IMR-90 (cell line): ENCODE results near the gene CHPT1. TPM values are rescaled to one million over a fixed set of nuclear protein-coding genes. Genes with fewer than 3 reads are reported as not detected.

Experiments
- ATAC-seq: fragments of 200-7000 bp; cut with Tn5 transposase; 2 replicates; pipeline ENCODE4 v1.9.1; 2020; ENCODE audit warnings: low read depth, mild to moderate bottlenecking, moderate library complexity
- BruUV-seq: library from RNA; stranded (reverse); fragments of 400-500 nt; replicated peaks from 2 replicates; lab custom pipeline; 2021; lab: Mats Ljungman, UMichigan
- CTCF ChIA-PET: fragments of 300-600 bp; formaldehyde crosslinking; extraction: SDS; loops from one replicate; lab custom pipeline; 2021; ENCODE audit warnings: antibody characterized with exemption; lab: Yijun Ruan, JAX
- POLR2A ChIA-PET: fragments of 300-600 bp; sonication (Branson Sonifier 250); formaldehyde crosslinking; loops from one replicate; lab custom pipeline; 2022; ENCODE audit warnings: antibody characterized with exemption; ENCODE audit not compliant: unreplicated experiment; lab: Charles Lee
- DNase-seq: peaks from one replicate; pipeline ENCODE4 v3.0.0; 2013
- H2AFZ ChIP-seq: replicated peaks from 2 replicates; pipeline ENCODE3; 2013; ENCODE audit warnings: low read length, mild to moderate bottlenecking; ENCODE audit not compliant: poor library complexity
- H2AK5ac ChIP-seq: 2 replicates; pipeline ENCODE4 v1.6.1; 2013; ENCODE audit warnings: low read depth, low read length, inconsistent platforms
- H2AK9ac ChIP-seq: replicated peaks from 2 replicates; pipeline ENCODE3; 2013; ENCODE audit warnings: mild to moderate bottlenecking, low read depth, low read length, moderate library complexity; ENCODE audit not compliant: poor library complexity
- H2BK120ac ChIP-seq: 2 replicates; pipeline ENCODE4 v1.6.1; 2013; ENCODE audit warnings: low read depth, low read length, inconsistent platforms
- H2BK15ac ChIP-seq: 3 replicates; pipeline ENCODE4 v1.6.1; 2013; ENCODE audit warnings: low read depth, low read length, inconsistent platforms
- H2BK20ac ChIP-seq: 2 replicates; pipeline ENCODE4 v1.6.1; 2013; ENCODE audit warnings: low read depth, mild to moderate bottlenecking, inconsistent platforms, low read length, moderate library complexity
- H2BK5ac ChIP-seq: 2 replicates; pipeline ENCODE4 v1.6.1; 2013; ENCODE audit warnings: mild to moderate bottlenecking, low read depth, low read length, inconsistent platforms; ENCODE audit not compliant: poor library complexity, severe bottlenecking
- H3K14ac ChIP-seq: replicated peaks from 2 replicates; pipeline ENCODE4 v1.6.1; 2013; ENCODE audit warnings: low read depth, low read length, inconsistent platforms
- H3K18ac ChIP-seq: 2 replicates; pipeline ENCODE4 v1.6.1; 2013; ENCODE audit warnings: low read depth, low read length, control low read depth
- H3K23ac ChIP-seq: 2 replicates; pipeline ENCODE4 v1.6.1; 2013; ENCODE audit warnings: low read depth, low read length, inconsistent platforms
- H3K27ac ChIP-seq: 2 replicates; pipeline ENCODE4 v1.5.1; 2013; ENCODE audit warnings: mild to moderate bottlenecking, control low read depth, low read length; ENCODE audit not compliant: insufficient read depth
- H3K27me3 ChIP-seq: 2 replicates; pipeline ENCODE4 v1.6.1; 2013; ENCODE audit warnings: low read length; ENCODE audit not compliant: control insufficient read depth, insufficient read depth
- H3K36me3 ChIP-seq: 2 replicates; pipeline ENCODE4 v1.6.1; 2013; ENCODE audit warnings: low read length, mixed read lengths; ENCODE audit not compliant: control insufficient read depth, insufficient read depth
- H3K4ac ChIP-seq: 2 replicates; pipeline ENCODE4 v1.6.1; 2013; ENCODE audit warnings: low read depth, low read length, inconsistent platforms
- H3K4me1 ChIP-seq: 2 replicates; pipeline ENCODE4 v1.6.1; 2013; ENCODE audit warnings: low read length, mixed read lengths; ENCODE audit not compliant: control insufficient read depth, insufficient read depth
- H3K4me2 ChIP-seq: 2 replicates; pipeline ENCODE4 v1.6.1; 2013; ENCODE audit warnings: low read depth, mild to moderate bottlenecking, control low read depth, low read length, moderate library complexity
- H3K4me3 ChIP-seq: 2 replicates; pipeline ENCODE4 v1.5.1; 2013; ENCODE audit warnings: low read depth, mild to moderate bottlenecking, control low read depth, low read length, moderate library complexity; ENCODE audit not compliant: insufficient read depth
- H3K56ac ChIP-seq: 2 replicates; pipeline ENCODE4 v1.6.1; 2013; ENCODE audit warnings: low read length, inconsistent platforms; ENCODE audit not compliant: insufficient read depth; ENCODE audit errors: extremely low read depth
- H3K79me1 ChIP-seq, 2 experiments: 2 replicates each; pipeline ENCODE4 v1.6.1; 2013; ENCODE audit warnings: low read length in 2 of 2, inconsistent platforms in 1 of 2, low read depth in 1 of 2
- H3K9ac ChIP-seq: 2 replicates; pipeline ENCODE4 v1.6.1; 2013; ENCODE audit warnings: low read depth, low read length, control low read depth
- H3K9me1 ChIP-seq: 2 replicates; pipeline ENCODE4 v1.6.1; 2013; ENCODE audit warnings: low read length, inconsistent platforms; ENCODE audit not compliant: insufficient read depth
- H3K9me3 ChIP-seq: 2 replicates; pipeline ENCODE4 v1.6.1; 2013; ENCODE audit warnings: low read length; ENCODE audit not compliant: control insufficient read depth, insufficient read depth
- H4K20me1 ChIP-seq: 2 replicates; pipeline ENCODE4 v1.6.1; 2013; ENCODE audit warnings: low read length, inconsistent platforms; ENCODE audit not compliant: insufficient read depth
- H4K5ac ChIP-seq: 2 replicates; pipeline ENCODE4 v1.6.1; 2013; ENCODE audit warnings: mild to moderate bottlenecking, low read depth, low read length, control low read depth
- H4K8ac ChIP-seq, 2 experiments: 2 replicates each; pipeline ENCODE4 v1.6.1; 2013; ENCODE audit warnings: low read depth in 2 of 2, low read length in 2 of 2, control low read depth in 1 of 2, inconsistent platforms in 1 of 2
- H4K91ac ChIP-seq: 2 replicates; pipeline ENCODE4 v1.6.1; 2013; ENCODE audit warnings: low read depth, low read length, inconsistent platforms; ENCODE audit not compliant: insufficient read depth
- BHLHE40 ChIP-seq: fragments of 150-350 bp; IDR thresholded peaks from 2 replicates; pipeline ENCODE4 v1.6.1; 2016; ENCODE audit warnings: mild to moderate bottlenecking, low read depth, low read length
- CEBPB ChIP-seq: IDR thresholded peaks from 2 replicates; pipeline ENCODE4 v1.6.1; 2012; ENCODE audit warnings: low read depth, low read length, improper control_type of control experiment
- CHD1 ChIP-seq: IDR thresholded peaks from 2 replicates; pipeline ENCODE4 v1.6.1; 2012; ENCODE audit warnings: low read depth, low read length, improper control_type of control experiment
- CTCF ChIP-seq: conservative IDR thresholded peaks from 2 replicates; pipeline ENCODE4 v1.5.1; 2012; ENCODE audit warnings: mild to moderate bottlenecking, low read depth, low read length, improper control_type of control experiment
- ELK1 ChIP-seq: fragments of 150-350 bp; IDR thresholded peaks from 2 replicates; pipeline ENCODE4 v1.6.1; 2016; ENCODE audit warnings: low read depth, mild to moderate bottlenecking, low read length, moderate library complexity, borderline replicate concordance
- FOS ChIP-seq: fragments of 150-350 bp; IDR thresholded peaks from 2 replicates; pipeline ENCODE4 v1.6.1; 2016; ENCODE audit warnings: low read depth, low read length
- MAZ ChIP-seq: IDR thresholded peaks from 2 replicates; pipeline ENCODE4 v1.6.1; 2012; ENCODE audit warnings: low read depth, mild to moderate bottlenecking, low read length, improper control_type of control experiment, moderate library complexity, borderline replicate concordance
- MXI1 ChIP-seq: IDR thresholded peaks from 2 replicates; pipeline ENCODE4 v1.6.1; 2012; ENCODE audit warnings: low read depth, mild to moderate bottlenecking, low read length, moderate library complexity, borderline replicate concordance
- NFE2L2 ChIP-seq: fragments of 150-350 bp; IDR thresholded peaks from 2 replicates; pipeline ENCODE4 v1.6.1; 2016; ENCODE audit warnings: low read depth, mild to moderate bottlenecking, low read length
- POLR2A ChIP-seq: IDR thresholded peaks from 2 replicates; pipeline ENCODE4 v1.6.1; 2012; ENCODE audit warnings: mild to moderate bottlenecking, low read depth, low read length
- RAD21 ChIP-seq: IDR thresholded peaks from 2 replicates; pipeline ENCODE4 v1.6.1; 2012; ENCODE audit warnings: low read length, improper control_type of control experiment
- RCOR1 ChIP-seq: IDR thresholded peaks from 2 replicates; pipeline ENCODE4 v1.6.1; 2012; ENCODE audit warnings: mild to moderate bottlenecking, low read length, improper control_type of control experiment; ENCODE audit not compliant: insufficient replicate concordance
- RFX5 ChIP-seq: IDR thresholded peaks from 2 replicates; pipeline ENCODE4 v1.8.0; 2012; ENCODE audit warnings: low read depth, mild to moderate bottlenecking, low read length, moderate library complexity
- SMC3 ChIP-seq: fragments of 150-350 bp; IDR thresholded peaks from 2 replicates; pipeline ENCODE4 v1.6.1; 2016; ENCODE audit warnings: low read depth, mild to moderate bottlenecking, antibody characterized with exemption, low read length, moderate library complexity
- WGBS, 2 experiments: methylation state at CpG; one replicate each; pipeline versions ENCODE4 v1.1.5 to v1.1.7; 2013; ENCODE audit warnings: missing lambda C conversion rate in 2 of 2; ENCODE audit not compliant: insufficient read length in 1 of 2; ENCODE audit errors: extremely low coverage in 2 of 2; 5-methylcytosine and 5-hydroxymethylcytosine counted together
- dilution Hi-C: fragments of 300-500 bp; cut with HindIII; formaldehyde crosslinking; loops from one replicate; pipeline ENCODE4 v1.14.3; 2018; ENCODE audit warnings: low sequenced_read_pairs; ENCODE audit not compliant: unreplicated experiment
- in situ Hi-C: fragments of 300-500 bp; cut with MboI; formaldehyde crosslinking; loops from 3 replicates; pipeline ENCODE4 v1.14.3; 2019; ENCODE audit warnings: low sequenced_read_pairs, inconsistent platforms, mixed read lengths
- intact Hi-C: fragments of 100-400 bp; cut with micrococcal nuclease; formaldehyde crosslinking; loops from 2 replicates; pipeline ENCODE4 v1.10.0; 2022
- polyA plus RNA-seq, 3 experiments: library from polyadenylated mRNA; depleted of rRNA; stranded (reverse); fragments of >200 nt; gene quantifications; 2 replicates each; pipeline ENCODE4 v1.2.3, GENCODE V29; 2012; ENCODE audit warnings: low replicate concordance in 1 of 3
- total RNA-seq: library from RNA; depleted of rRNA; stranded (reverse); fragments of >200 nt; gene quantifications from 2 replicates; pipeline ENCODE4 v1.2.3, GENCODE V29; 2012
- TF ChIP-seq, protein P1 (sequence below): fragments of 150-350 bp; IDR thresholded peaks from 2 replicates; pipeline ENCODE4 v1.6.1; 2017; ENCODE audit warnings: mild to moderate bottlenecking, antibody characterized with exemption, low read length, low read depth

CHPT1 gene
- total and polyA plus RNA-seq, 2 of the 4 experiments (the other 2 are of a cell fraction): 8.1 to 11.7 TPM

- Histone ChIP-seq H2BK5ac (no peak overlapping the region), H3K4me3 (no peak overlapping the region), H2AK9ac (no peak overlapping the region), H4K91ac (no peak overlapping the region), H3K23ac (no peak overlapping the region), H3K9me1 (no peaks in the 10 kb centered on the region; the same call in 1 of the 2 replicates), H3K9ac (no peak overlapping the region), H3K14ac (no peak overlapping the region), H3K18ac (no peak overlapping the region), H2BK120ac (no peak overlapping the region), H2BK20ac (no peak overlapping the region), H3K36me3 (peaks cover 9% of the 10 kb centered on the region; the same call in 1 of the 2 replicates), H2BK15ac (no peak overlapping the region), H4K8ac (no peak overlapping the region), H3K79me1 (no peaks in the 10 kb centered on the region), H3K4me1 (no peaks in the 10 kb centered on the region), H3K56ac (no peak overlapping the region), H3K4ac (no peak overlapping the region), H3K9me3 (no peaks in the 10 kb centered on the region), H3K4me2 (no peak overlapping the region), H3K27me3 (no peaks in the 10 kb centered on the region), H2AK5ac (no peak overlapping the region), H3K27ac (no peak overlapping the region), H4K20me1 (no peaks in the 10 kb centered on the region), H2AFZ (no peak overlapping the region), H4K5ac (no peak overlapping the region)
- peak; percentile 35 for DNase-seq
- no TSS peak for BruUV-seq
- peak; percentile 75 for ATAC-seq
- in situ Hi-C loops (loop anchor here (10.0 kb wide), 1 partner anchor 345 kb away; no protein-coding TSS in a partner anchor), intact Hi-C loops (loop anchor here (2.0 to 5.0 kb wide), 4 partner anchors 89 to 345 kb away; no protein-coding TSS in a partner anchor), dilution Hi-C loops (no loop called here)
- no CpG with 5 or more reads among the region's 5 CpGs for WGBS, 2 experiments
- CTCF ChIA-PET: interaction anchor here (0.6 to 2.0 kb wide), 10 partner anchors 8 to 411 kb away, joined by 3 to 8 read pairs (median 4); partner anchors contain the start of gene GNPTAB
- POLR2A ChIA-PET: interaction anchor here (0.6 kb wide), 2 partner anchors 928 to 1618 kb away, joined by 4 to 5 read pairs; no protein-coding TSS in a partner anchor
- peak; percentile 65 for TF ChIP-seq RAD21
- no peak for TF ChIP-seq POLR2A
- no peak for TF ChIP-seq RCOR1
- peak; percentile 52 for TF ChIP-seq SMC3
- TF ChIP-seq, protein P1, sequence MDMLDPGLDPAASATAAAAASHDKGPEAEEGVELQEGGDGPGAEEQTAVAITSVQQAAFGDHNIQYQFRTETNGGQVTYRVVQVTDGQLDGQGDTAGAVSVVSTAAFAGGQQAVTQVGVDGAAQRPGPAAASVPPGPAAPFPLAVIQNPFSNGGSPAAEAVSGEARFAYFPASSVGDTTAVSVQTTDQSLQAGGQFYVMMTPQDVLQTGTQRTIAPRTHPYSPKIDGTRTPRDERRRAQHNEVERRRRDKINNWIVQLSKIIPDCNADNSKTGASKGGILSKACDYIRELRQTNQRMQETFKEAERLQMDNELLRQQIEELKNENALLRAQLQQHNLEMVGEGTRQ: no peak
- TF ChIP-seq RFX5: no peak
- no peak for TF ChIP-seq ELK1
- no peak for TF ChIP-seq NFE2L2
- no peak for TF ChIP-seq MAZ
- no peak for TF ChIP-seq CEBPB
- TF ChIP-seq CTCF: peak; percentile 73
- no peak for TF ChIP-seq FOS
- TF ChIP-seq MXI1: no peak
- no peak for TF ChIP-seq BHLHE40
- no peak for TF ChIP-seq CHD1
Measured at GRCh38 chr12:101759396-101760047, 62.1 kb downstream of the CHPT1 start.
